T47D (cell line): ENCODE data around the gene TNFRSF4.

Experiments used
- DNase-seq, 2 experiments: peaks; one replicate each; pipeline versions ENCODE4 v3.0.0 to v3.0.0-alpha.2; 2011 to 2012; ENCODE audit warnings: low read depth in 1 of 2, low spot score in 1 of 2
- JUND ChIP-seq: IDR thresholded peaks from 2 replicates; pipeline ENCODE4 v1.6.1; 2012; ENCODE audit warnings: low read depth
- in situ Hi-C: cut with HindIII; loops from 2 replicates; pipeline ENCODE4 v1.10.0; 2016; ENCODE audit warnings: low sequenced_read_pairs, low pct_unique_long_range_greater_than_20kb

Gene TNFRSF4

GRCh38 chr1:1226566-1227362 lies 12.8 kb upstream of the TNFRSF4 start:
- TF ChIP-seq JUND: no peak
- DNase-seq: no peak
- in situ Hi-C loops: no loop called here

GRCh38 chr1:1225913-1226312 lies 12.0 kb upstream of the TNFRSF4 start:
- DNase-seq: no peak
- no peak for TF ChIP-seq JUND
- in situ Hi-C loops: no loop called here

DNA sequence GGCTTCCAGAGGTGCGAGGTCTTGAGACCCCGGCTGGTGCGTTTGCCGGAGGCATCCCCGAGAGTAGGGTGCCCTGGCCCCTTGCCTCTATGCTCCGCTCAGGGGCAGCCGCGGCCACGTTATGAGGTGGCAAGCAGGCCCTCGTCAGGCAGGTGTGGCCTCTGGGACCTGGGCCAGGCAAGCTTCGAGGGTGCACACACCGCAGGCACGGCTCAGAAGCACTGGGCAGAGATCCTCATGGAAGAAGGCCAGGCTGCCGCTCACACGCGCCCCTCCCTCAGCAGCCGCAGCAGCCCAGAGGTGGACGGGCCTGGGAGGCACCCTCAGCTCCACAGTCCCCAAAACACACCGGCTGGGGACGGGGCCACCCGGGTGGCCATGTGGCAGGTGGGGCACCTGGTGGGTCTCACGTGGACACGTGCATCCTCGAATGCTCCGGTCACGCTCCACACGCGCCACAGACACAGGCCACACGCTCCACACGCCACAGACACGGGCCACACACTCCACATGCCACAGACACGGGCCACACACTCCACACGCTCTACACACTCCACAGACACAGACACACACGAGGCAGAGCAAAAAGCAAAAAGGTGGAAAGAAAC lies 11.4 kb upstream of the TNFRSF4 start:
- TF ChIP-seq JUND: no peak
- in situ Hi-C loops: no loop called here
- DNase-seq: no peak

DNA sequence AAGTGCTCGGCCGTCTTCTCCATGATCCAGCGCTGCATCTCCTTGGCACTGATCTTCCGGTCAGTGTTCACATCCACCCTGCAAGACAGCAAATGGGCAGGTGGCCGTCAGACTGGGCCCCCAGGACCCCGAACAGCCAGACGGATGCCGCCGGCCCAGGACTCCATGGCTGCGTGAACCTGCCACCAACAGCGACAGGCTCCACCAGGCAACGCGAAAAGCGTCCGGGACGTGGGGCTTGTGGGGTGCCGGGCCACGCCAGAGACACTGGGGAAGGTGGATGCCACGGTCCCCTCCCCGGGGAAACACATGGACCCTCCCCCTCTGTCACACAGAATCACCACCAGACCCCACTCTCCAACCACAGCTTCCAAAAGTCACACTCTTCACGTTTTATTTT lies 9.9 kb upstream of the TNFRSF4 start:
- TF ChIP-seq JUND: no peak
- DNase-seq: no peak

DNA sequence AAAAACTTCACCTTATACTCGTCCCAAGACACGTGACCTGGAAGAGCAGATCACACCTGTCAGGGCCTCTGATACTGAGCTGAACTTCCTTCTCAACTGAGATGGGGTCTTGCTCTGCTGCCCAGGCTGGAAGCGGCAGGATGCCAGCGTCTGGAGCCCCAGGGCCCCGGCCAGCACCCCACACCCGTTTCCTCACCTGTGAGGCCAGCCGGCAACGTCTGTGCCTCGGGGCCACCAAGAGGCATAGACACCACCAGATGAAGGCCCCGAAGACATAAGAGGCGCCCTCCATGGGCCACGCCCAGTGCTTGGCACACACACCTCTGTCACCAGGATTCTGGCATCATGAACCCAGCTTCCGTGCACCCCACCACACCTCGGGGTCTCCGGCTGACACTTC lies 9.4 kb upstream of the TNFRSF4 start:
- TF ChIP-seq JUND: no peak
- no peak for DNase-seq
- in situ Hi-C loops: no loop called here

More for the DNA sequence above, 9.9 kb upstream of the TNFRSF4 start:
- in situ Hi-C loops: no loop called here

- in situ Hi-C loops: no loop called here
- DNase-seq: no peak
- no peak for TF ChIP-seq JUND
Measured at GRCh38 chr1:1222575-1223225, 8.7 kb upstream of the TNFRSF4 start.

- TF ChIP-seq JUND: no peak
- DNase-seq: no peak
- in situ Hi-C loops: no loop called here
Measured at GRCh38 chr1:1221887-1222574, 8.1 kb upstream of the TNFRSF4 start.

DNA sequence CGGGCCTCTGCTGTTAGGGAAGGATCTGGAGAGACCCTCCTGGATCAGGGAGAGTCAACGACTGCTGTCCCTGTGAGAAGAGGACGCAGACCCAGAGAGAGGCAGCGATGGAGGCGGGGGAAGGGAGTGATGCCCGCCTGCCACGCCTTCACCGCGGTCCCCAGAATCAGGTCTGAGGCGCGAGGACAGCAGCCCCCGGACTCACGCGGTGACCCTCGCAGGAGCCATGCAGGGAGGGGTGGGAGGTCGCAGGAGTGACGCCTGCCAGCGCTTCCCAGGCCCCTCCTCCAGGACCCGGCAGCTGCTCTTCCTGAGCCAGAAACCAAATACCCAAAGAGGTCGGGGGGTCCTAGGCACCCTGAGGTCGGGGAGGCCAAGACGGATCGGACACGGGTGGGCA lies 6.2 kb upstream of the TNFRSF4 start:
- in situ Hi-C loops: no loop called here
- TF ChIP-seq JUND: no peak
- no peak for DNase-seq

GRCh38 chr1:1219341-1219740 lies 5.4 kb upstream of the TNFRSF4 start:
- no peak for TF ChIP-seq JUND
- in situ Hi-C loops: no loop called here
- DNase-seq: no peak

GRCh38 chr1:1218524-1219200 lies 4.7 kb upstream of the TNFRSF4 start:
- no peak for TF ChIP-seq JUND
- in situ Hi-C loops: no loop called here
- no peak for DNase-seq

GRCh38 chr1:1217621-1218523 lies 3.9 kb upstream of the TNFRSF4 start:
- TF ChIP-seq JUND: no peak
- in situ Hi-C loops: no loop called here
- DNase-seq: no peak
